Right lobe of liver (tissue), 6 donors: Measurements from ENCODE around the gene GREM2. TPM values are rescaled to one million over a fixed set of nuclear protein-coding genes. Genes with fewer than 3 reads are reported as not detected.

ENCODE experiments used
- ATAC-seq, 4 donors: fragments of 200-7000 bp; cut with Tn5 transposase; one replicate each; pipeline ENCODE4 v1.9.1; 2020; ENCODE audit warnings: mild to moderate bottlenecking in 4 of 4, moderate library complexity in 4 of 4
- DNase-seq, 3 donors: peaks; one replicate each; pipeline ENCODE4 v3.0.0-alpha.2; 2020
- H3K27ac ChIP-seq, 3 donors: fragments of 200-600 bp; one replicate each; pipeline ENCODE4 v1.8.0; 2022
- H3K27me3 ChIP-seq, 2 donors: fragments of 200-600 bp; one replicate each; pipeline ENCODE4 v1.8.0; 2022
- H3K36me3 ChIP-seq, 4 donors: fragments of 200-600 bp; sonication (generic) in 1 of 4; one replicate each; pipeline versions ENCODE4 v1.5.1 to v1.8.0; 2017 to 2022; ENCODE audit warnings: control low read depth in 1 of 4
- H3K4me1 ChIP-seq, 4 donors: fragments of 200-600 bp; sonication (generic) in 1 of 4; one replicate each; pipeline versions ENCODE4 v1.5.1 to v1.8.0; 2017 to 2022; ENCODE audit warnings: control low read depth in 1 of 4
- H3K4me3 ChIP-seq, 3 donors: fragments of 200-600 bp; one replicate each; pipeline ENCODE4 v1.8.0; 2022
- H3K9me3 ChIP-seq, 4 donors: fragments of 200-600 bp; sonication (generic) in 1 of 4; one replicate each; pipeline versions ENCODE4 v1.5.1 to v1.8.0; 2017 to 2022; ENCODE audit warnings: control low read depth in 1 of 4
- POLR2A ChIP-seq: fragments of 450-650 bp; IDR thresholded peaks from one replicate; pipeline ENCODE4 v1.6.1; 2017; ENCODE audit warnings: antibody characterized with exemption, mild to moderate bottlenecking
- WGBS: methylation state at CpG from one replicate; pipeline ENCODE4 v1.1.6; 2018; ENCODE audit warnings: low coverage, low lambda C conversion rate; ENCODE audit not compliant: insufficient coverage; ENCODE audit errors: missing lambda C conversion rate; 5-methylcytosine and 5-hydroxymethylcytosine counted together
- intact Hi-C, 2 donors: fragments of 100-400 bp; cut with DNase I; formaldehyde crosslinking; loops; one replicate each; pipeline versions ENCODE4 v1.11.2 to v1.14.1; 2022
- total RNA-seq, 6 experiments: library from RNA; depleted of rRNA in 2 of 6; stranded (reverse); fragments of >200 nt in 2 of 6; fragmentation: NEBNext Ultra II Directional in 3 of 6; extraction: Animal tissue kit (Norgen Biotek cat#: 25700) in 3 of 6; gene quantifications; one replicate each; pipeline versions ENCODE4 v1.1.0 to v1.2.4, GENCODE V29; 2016 to 2023
- TF ChIP-seq, protein P1 (sequence below), 4 donors: fragments of 200-600 bp in 3 of 4; fragments of 450-650 bp in 1 of 4; IDR thresholded peaks; one replicate each; pipeline versions ENCODE4 v1.5.1 to v1.8.0; 2016 to 2022; ENCODE audit warnings: antibody characterized with exemption in 4 of 4, mild to moderate bottlenecking in 2 of 4
- donor health status: DM: no; HTN: yes; CAD: no.
- donor health status: DM: no; HTN: no; CAD: no.
- donor health status: DM: no; HTN: no; CAD: no.
- donor health status: DM: no; HTN: yes; CAD: no.
- donor health status: DM: no; HTN: yes; CAD: no.

GREM2 gene
- total RNA-seq, 6 experiments from 2014 or later: 5.1 to 27.4 (median 12.7) TPM

DNA sequence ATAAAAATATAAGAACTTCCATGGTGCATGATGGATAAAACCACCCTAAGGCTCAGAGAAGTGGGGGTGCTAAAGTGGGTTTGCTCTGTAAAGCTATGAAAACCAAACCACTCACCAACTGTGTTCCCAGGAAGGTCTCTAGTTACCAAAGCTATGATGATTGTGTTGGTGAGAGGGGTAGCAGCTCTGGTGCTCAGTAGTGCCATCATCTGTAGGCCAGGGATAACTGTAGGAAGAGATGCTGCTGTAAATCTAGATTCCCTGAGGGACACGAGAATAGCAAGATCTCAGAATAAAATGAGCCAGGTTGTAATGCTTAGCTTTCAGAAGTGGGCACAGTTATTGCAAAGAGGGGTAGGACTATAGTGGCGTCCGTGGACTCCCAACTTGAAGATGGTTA lies 124.5 kb downstream of the GREM2 start:
- Histone ChIP-seq H3K9me3 (no peaks in the 10 kb centered on the region), H3K27ac (no peak overlapping the region), H3K27me3 (no peaks in the 10 kb centered on the region), H3K4me3 (no peak overlapping the region), H3K4me1 (no peaks in the 10 kb centered on the region), H3K36me3 (no peaks in the 10 kb centered on the region)
- TF ChIP-seq, protein P1, sequence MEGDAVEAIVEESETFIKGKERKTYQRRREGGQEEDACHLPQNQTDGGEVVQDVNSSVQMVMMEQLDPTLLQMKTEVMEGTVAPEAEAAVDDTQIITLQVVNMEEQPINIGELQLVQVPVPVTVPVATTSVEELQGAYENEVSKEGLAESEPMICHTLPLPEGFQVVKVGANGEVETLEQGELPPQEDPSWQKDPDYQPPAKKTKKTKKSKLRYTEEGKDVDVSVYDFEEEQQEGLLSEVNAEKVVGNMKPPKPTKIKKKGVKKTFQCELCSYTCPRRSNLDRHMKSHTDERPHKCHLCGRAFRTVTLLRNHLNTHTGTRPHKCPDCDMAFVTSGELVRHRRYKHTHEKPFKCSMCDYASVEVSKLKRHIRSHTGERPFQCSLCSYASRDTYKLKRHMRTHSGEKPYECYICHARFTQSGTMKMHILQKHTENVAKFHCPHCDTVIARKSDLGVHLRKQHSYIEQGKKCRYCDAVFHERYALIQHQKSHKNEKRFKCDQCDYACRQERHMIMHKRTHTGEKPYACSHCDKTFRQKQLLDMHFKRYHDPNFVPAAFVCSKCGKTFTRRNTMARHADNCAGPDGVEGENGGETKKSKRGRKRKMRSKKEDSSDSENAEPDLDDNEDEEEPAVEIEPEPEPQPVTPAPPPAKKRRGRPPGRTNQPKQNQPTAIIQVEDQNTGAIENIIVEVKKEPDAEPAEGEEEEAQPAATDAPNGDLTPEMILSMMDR (IDR thresholded peaks at IDR 0.05): no peak
- TF ChIP-seq POLR2A: no peak
- DNase-seq (no peak), ATAC-seq (peak in 1 of 4 donors; percentile 16)
- intact Hi-C loops: no loop called here
- WGBS: 58% methylated on average over 3 of the region's 3 CpGs

DNA sequence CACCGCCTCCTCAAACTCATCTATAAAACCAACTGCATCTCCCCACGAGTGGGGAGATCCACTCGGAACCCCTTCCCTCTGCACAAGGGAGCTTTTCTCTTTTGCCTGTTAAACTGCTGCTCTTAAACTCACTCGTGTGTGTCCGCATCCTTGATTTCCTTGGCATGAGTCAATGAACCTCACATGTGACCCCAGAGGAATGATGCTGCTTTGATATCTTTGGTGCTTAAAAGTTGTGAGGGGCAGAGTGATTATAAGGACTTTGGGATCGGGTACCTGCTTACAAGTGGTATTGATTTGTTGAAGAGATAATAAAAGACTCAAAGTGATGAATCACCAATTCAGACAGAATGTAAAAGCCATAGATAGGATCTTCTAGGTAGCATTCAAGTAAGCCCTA lies 125.3 kb downstream of the GREM2 start:
- no peaks in the 10 kb centered on the region for H3K27me3 ChIP-seq
- TF ChIP-seq, protein P1 (IDR thresholded peaks at IDR 0.05): no peak
- TF ChIP-seq POLR2A: no peak
- H3K4me1 ChIP-seq: no peaks in the 10 kb centered on the region
- H3K4me3 ChIP-seq: no peak overlapping the region
- intact Hi-C loops: no loop called here
- H3K36me3 ChIP-seq: no peaks in the 10 kb centered on the region
- ATAC-seq: no peak
- H3K9me3 ChIP-seq: no peaks in the 10 kb centered on the region
- 43% methylated on average over 3 of the region's 6 CpGs for WGBS
- DNase-seq: no peak
- H3K27ac ChIP-seq: no peak overlapping the region

DNA sequence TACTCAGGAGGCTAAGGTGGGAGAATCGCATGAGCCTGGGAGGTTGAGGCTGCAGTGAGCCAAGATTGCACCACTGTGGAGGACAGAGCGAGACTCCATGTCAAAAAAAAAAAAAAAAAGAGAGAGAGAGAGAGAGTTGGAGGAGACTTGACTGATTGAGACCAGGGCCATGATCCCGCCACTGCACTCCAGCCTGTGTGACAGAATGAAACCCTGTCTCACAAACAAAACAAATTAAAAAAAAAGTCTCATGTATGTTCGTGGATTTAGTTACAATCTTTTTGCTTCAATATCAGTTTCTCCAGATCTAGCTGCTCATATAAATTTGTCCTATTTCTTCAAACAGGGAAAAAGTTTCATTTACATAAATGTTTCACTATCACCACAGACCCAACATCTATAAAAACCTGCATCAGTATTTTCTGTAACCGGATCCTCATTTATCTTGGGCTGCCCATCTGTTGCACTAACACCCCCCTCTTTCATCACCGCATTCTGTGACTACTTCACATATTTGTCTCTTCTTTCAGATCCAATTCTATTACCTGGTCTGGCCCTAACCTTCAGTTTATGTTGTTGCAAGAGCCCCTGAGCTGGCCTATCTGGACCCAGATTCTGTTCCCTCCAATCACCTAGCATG lies 127.0 kb downstream of the GREM2 start:
- WGBS: 80% methylated on average over 5 of the region's 6 CpGs

GRCh38 chr1:240478536-240478935 lies 133.4 kb downstream of the GREM2 start:
- 77% methylated on average over 6 of the region's 6 CpGs for WGBS
- intact Hi-C loops: no loop called here
- peaks cover 0 to 5% (median 0%) of the 10 kb centered on the region in 4 donors for H3K4me1 ChIP-seq
- H3K4me3 ChIP-seq: no peak overlapping the region
- no peak for ATAC-seq
- H3K27me3 ChIP-seq: no peaks in the 10 kb centered on the region
- TF ChIP-seq POLR2A: no peak
- TF ChIP-seq, protein P1 (IDR thresholded peaks at IDR 0.05): no peak
- H3K9me3 ChIP-seq: no peaks in the 10 kb centered on the region
- no peaks in the 10 kb centered on the region for H3K36me3 ChIP-seq
- DNase-seq: no peak
- no peak overlapping the region for H3K27ac ChIP-seq

More for the DNA sequence above, 127.0 kb downstream of the GREM2 start:
- H3K9me3 ChIP-seq: no peaks in the 10 kb centered on the region
- TF ChIP-seq, protein P1 (IDR thresholded peaks at IDR 0.05): no peak
- TF ChIP-seq POLR2A: no peak
- ATAC-seq (no peak), DNase-seq (no peak)
- intact Hi-C loops: no loop called here
- H3K36me3 ChIP-seq: no peaks in the 10 kb centered on the region
- no peaks in the 10 kb centered on the region for H3K4me1 ChIP-seq
- no peaks in the 10 kb centered on the region for H3K27me3 ChIP-seq
- H3K4me3 ChIP-seq: no peak overlapping the region
- H3K27ac ChIP-seq: no peak overlapping the region
